Measurements from ENCODE around the gene KRT16. TPM values are rescaled to one million over a fixed set of nuclear protein-coding genes. Genes with fewer than 3 reads are reported as not detected.

The KRT16 gene
- total and polyA plus RNA-seq, 10 of the 15 experiments (the other 5 are each of a cell fraction or from before 2014, with no cell fraction given), result 0.07 TPM; not detected in 9

DNA sequence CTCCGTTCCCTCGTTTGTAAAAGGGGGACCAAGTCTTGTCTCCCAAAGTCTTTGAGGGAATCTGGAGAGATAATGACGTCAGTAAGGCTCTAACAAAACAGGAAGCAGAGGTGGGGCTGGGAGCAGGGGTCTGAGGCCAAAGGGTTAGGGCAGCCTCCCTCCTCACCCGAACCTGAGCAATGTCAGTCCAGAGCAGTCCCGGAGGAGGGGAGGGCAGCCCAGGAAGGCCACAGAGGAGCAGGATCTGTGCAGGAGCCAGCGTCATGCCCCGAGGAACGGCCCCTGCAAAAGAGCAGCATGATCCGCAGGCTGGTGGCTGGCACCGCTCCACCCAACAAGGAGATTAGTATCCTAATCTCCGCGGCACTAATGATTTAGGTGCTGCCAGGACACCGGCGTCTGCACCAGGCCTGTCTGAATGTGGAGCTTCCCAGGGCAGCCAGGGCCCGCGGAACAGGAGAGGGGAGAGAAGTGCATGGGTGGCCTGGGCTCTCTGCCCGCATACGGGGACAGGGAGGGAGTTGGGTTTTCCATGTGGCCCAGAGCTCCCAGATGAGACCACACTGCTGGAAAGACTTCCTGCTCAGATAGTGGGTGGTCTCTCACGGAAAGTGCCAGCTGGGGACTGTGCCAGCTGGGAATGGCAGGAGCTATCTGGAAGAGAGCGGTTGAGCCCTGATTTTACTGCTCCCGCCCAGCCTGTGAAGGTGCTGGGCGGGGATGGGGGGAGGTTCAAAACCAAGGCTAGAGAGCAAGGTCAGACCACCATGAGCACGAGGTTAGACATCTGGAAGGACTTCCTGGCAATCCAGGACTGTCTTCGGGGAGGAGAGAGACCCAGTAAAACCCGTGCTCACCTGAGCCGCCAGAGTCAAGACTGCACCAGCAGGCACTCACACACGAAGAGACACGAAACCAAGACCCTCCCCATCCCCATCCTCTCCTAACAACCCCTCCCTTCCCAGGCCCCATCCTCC is 22.8 kb upstream of the KRT16 start (continued):
- TF ChIP-seq EZH2 (IDR thresholded peaks at IDR 0.05; ENCODE audit: borderline replicate concordance, control insufficient read depth, low read depth, low read length) (no peak), TCF12 (IDR thresholded peaks at IDR 0.05; ENCODE audit: low read depth, low read length) (no peak), RAD21 (IDR thresholded peaks at IDR 0.05; ENCODE audit: insufficient read depth, low read depth, low read length) (no peak)
- TF ChIP-seq, protein P1, sequence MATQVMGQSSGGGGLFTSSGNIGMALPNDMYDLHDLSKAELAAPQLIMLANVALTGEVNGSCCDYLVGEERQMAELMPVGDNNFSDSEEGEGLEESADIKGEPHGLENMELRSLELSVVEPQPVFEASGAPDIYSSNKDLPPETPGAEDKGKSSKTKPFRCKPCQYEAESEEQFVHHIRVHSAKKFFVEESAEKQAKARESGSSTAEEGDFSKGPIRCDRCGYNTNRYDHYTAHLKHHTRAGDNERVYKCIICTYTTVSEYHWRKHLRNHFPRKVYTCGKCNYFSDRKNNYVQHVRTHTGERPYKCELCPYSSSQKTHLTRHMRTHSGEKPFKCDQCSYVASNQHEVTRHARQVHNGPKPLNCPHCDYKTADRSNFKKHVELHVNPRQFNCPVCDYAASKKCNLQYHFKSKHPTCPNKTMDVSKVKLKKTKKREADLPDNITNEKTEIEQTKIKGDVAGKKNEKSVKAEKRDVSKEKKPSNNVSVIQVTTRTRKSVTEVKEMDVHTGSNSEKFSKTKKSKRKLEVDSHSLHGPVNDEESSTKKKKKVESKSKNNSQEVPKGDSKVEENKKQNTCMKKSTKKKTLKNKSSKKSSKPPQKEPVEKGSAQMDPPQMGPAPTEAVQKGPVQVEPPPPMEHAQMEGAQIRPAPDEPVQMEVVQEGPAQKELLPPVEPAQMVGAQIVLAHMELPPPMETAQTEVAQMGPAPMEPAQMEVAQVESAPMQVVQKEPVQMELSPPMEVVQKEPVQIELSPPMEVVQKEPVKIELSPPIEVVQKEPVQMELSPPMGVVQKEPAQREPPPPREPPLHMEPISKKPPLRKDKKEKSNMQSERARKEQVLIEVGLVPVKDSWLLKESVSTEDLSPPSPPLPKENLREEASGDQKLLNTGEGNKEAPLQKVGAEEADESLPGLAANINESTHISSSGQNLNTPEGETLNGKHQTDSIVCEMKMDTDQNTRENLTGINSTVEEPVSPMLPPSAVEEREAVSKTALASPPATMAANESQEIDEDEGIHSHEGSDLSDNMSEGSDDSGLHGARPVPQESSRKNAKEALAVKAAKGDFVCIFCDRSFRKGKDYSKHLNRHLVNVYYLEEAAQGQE (IDR thresholded peaks at IDR 0.05; ENCODE audit: low read depth, low read length), result no peak
- TF ChIP-seq, protein P2, sequence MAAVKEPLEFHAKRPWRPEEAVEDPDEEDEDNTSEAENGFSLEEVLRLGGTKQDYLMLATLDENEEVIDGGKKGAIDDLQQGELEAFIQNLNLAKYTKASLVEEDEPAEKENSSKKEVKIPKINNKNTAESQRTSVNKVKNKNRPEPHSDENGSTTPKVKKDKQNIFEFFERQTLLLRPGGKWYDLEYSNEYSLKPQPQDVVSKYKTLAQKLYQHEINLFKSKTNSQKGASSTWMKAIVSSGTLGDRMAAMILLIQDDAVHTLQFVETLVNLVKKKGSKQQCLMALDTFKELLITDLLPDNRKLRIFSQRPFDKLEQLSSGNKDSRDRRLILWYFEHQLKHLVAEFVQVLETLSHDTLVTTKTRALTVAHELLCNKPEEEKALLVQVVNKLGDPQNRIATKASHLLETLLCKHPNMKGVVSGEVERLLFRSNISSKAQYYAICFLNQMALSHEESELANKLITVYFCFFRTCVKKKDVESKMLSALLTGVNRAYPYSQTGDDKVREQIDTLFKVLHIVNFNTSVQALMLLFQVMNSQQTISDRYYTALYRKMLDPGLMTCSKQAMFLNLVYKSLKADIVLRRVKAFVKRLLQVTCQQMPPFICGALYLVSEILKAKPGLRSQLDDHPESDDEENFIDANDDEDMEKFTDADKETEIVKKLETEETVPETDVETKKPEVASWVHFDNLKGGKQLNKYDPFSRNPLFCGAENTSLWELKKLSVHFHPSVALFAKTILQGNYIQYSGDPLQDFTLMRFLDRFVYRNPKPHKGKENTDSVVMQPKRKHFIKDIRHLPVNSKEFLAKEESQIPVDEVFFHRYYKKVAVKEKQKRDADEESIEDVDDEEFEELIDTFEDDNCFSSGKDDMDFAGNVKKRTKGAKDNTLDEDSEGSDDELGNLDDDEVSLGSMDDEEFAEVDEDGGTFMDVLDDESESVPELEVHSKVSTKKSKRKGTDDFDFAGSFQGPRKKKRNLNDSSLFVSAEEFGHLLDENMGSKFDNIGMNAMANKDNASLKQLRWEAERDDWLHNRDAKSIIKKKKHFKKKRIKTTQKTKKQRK (IDR thresholded peaks at IDR 0.05; ENCODE audit: low read depth, low read length), result no peak
